WTC11 (cell line): ENCODE measurements around the gene OSBPL5. TPM values are rescaled to one million over a fixed set of nuclear protein-coding genes. Genes with fewer than 3 reads are reported as not detected.

Source experiments
- ATAC-seq: fragments of 200-7000 bp; cut with Tn5 transposase; 2 replicates; pipeline ENCODE4 v1.10.0; 2021; ENCODE audit warnings: mild to moderate bottlenecking, moderate library complexity
- CTCF ChIA-PET: fragments of 300-600 bp; sonication (Branson Sonifier 250); formaldehyde crosslinking; loops from one replicate; lab custom pipeline; 2021; ENCODE audit warnings: antibody characterized with exemption; lab: Charles Lee
- POLR2A ChIA-PET: fragments of 350-600 bp; sonication (Branson Sonifier 250); formaldehyde crosslinking; loops from one replicate; lab custom pipeline; 2021; ENCODE audit warnings: antibody characterized with exemption; lab: Charles Lee
- DNase-seq: peaks from one replicate; pipeline ENCODE4 v3.0.0; 2021; ENCODE audit warnings: low spot score
- H3K27ac Mint-ChIP-seq: 2 replicates; pipeline ENCODE4 v1.8.0; 2021; ENCODE audit warnings: mixed read lengths
- H3K27me3 Mint-ChIP-seq: 2 replicates; pipeline ENCODE4 v1.8.0; 2021; ENCODE audit warnings: low read depth, mild to moderate bottlenecking, moderate library complexity, mixed read lengths
- H3K36me3 Mint-ChIP-seq: 2 replicates; pipeline ENCODE4 v1.8.0; 2021; ENCODE audit warnings: mixed read lengths
- H3K4me1 Mint-ChIP-seq: 2 replicates; pipeline ENCODE4 v1.8.0; 2022; ENCODE audit warnings: mixed read lengths
- H3K4me3 Mint-ChIP-seq: 2 replicates; pipeline ENCODE4 v1.8.0; 2021; ENCODE audit warnings: mild to moderate bottlenecking, moderate library complexity, mixed read lengths
- H3K9me3 Mint-ChIP-seq: 2 replicates; pipeline ENCODE4 v1.8.0; 2021; ENCODE audit warnings: mixed read lengths
- CREB1 ChIP-seq: sonication (generic); formaldehyde crosslinking; IDR thresholded peaks from 2 replicates; pipeline ENCODE4 v1.8.0; 2023; ENCODE audit warnings: mild to moderate bottlenecking, missing genetic modification reagents
- CREM ChIP-seq: sonication (generic); formaldehyde crosslinking; IDR thresholded peaks from 2 replicates; pipeline ENCODE4 v1.8.1; 2022; ENCODE audit warnings: mild to moderate bottlenecking, missing genetic modification reagents, moderate library complexity
- ESRRA ChIP-seq: sonication (generic); formaldehyde crosslinking; IDR thresholded peaks from 2 replicates; pipeline ENCODE4 v1.8.1; 2022; ENCODE audit warnings: mild to moderate bottlenecking, missing genetic modification reagents, borderline replicate concordance
- ETV6 ChIP-seq: sonication (generic); formaldehyde crosslinking; IDR thresholded peaks from 2 replicates; pipeline ENCODE4 v1.8.1; 2022; ENCODE audit warnings: mild to moderate bottlenecking, missing genetic modification reagents
- IRF1 ChIP-seq: sonication (generic); formaldehyde crosslinking; IDR thresholded peaks from 2 replicates; pipeline ENCODE4 v1.8.0; 2023; ENCODE audit warnings: missing genetic modification reagents
- TEAD4 ChIP-seq: sonication (generic); formaldehyde crosslinking; IDR thresholded peaks from 2 replicates; pipeline ENCODE4 v1.8.0; 2022; ENCODE audit warnings: mild to moderate bottlenecking, missing genetic modification reagents
- USF1 ChIP-seq: sonication (generic); formaldehyde crosslinking; IDR thresholded peaks from 2 replicates; pipeline ENCODE4 v1.8.0; 2022; ENCODE audit warnings: mild to moderate bottlenecking, missing genetic modification reagents
- ZNF232 ChIP-seq: sonication (generic); formaldehyde crosslinking; IDR thresholded peaks from 2 replicates; pipeline ENCODE4 v1.8.0; 2022; ENCODE audit warnings: mild to moderate bottlenecking, missing genetic modification reagents
- ZNF281 ChIP-seq: sonication (generic); formaldehyde crosslinking; IDR thresholded peaks from 2 replicates; pipeline ENCODE4 v1.8.0; 2023; ENCODE audit warnings: mild to moderate bottlenecking, missing genetic modification reagents
- ZNF317 ChIP-seq: sonication (generic); formaldehyde crosslinking; IDR thresholded peaks from 2 replicates; pipeline ENCODE4 v1.8.1; 2023; ENCODE audit warnings: low read depth, mild to moderate bottlenecking, moderate library complexity, missing genetic modification reagents, borderline replicate concordance
- ZNF416 ChIP-seq: fragments of 250-450 bp; sonication (Bioruptor Pico); IDR thresholded peaks from 2 replicates; pipeline ENCODE4 v1.9.0; 2021; ENCODE audit warnings: mild to moderate bottlenecking, inconsistent platforms
- total RNA-seq: library from RNA; stranded (reverse); gene quantifications from 3 replicates; pipeline ENCODE4 v1.2.3, GENCODE V29; 2021
- TF ChIP-seq, protein P1 (sequence below): sonication (generic); formaldehyde crosslinking; IDR thresholded peaks from 2 replicates; pipeline ENCODE4 v1.8.1; 2022; ENCODE audit warnings: missing genetic modification reagents, borderline replicate concordance
- TF ChIP-seq, protein P2 (sequence below): fragments of 250-450 bp; sonication (Bioruptor Pico); IDR thresholded peaks from 2 replicates; pipeline ENCODE4 v1.9.0; 2021; ENCODE audit warnings: moderate library complexity, mild to moderate bottlenecking, inconsistent platforms, borderline replicate concordance

OSBPL5 gene
- total RNA-seq, 1 experiment from 2014 or later: 17.7 TPM

DNA sequence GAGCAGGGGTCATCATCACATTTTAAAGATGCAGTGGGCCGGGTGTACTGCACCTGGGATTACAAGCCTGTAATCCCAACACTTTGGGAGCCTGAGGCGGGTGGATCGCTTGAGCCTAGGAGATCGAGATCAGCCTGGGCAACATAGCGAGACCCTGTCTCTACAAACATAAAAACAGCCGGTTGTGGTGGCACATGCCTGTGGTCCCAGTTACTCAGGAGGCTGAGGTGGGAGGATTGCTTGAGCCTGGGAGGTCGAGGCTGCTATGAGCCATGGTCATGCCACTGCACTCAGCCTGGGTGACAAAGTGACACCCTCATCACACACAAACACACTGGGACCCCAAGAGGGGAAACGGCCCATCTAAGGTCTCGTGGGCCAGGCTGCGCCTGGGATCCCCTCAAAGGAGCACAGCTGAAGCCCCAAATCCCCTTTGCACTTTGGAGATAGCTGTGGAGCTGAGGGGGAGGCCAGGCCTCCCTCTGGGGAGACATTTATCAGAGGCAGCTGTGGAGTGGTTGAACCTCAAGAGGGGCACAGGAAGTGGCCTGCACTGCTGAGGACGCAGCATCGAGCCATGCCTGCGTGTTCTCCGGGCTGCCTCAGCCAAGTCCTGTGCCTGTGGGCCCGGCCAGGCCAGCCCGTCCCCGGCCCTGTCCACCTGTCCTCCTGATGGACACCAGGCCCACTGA lies 27.5 kb downstream of the OSBPL5 start:
- TF ChIP-seq ZNF281: no peak
- ATAC-seq (no peak), DNase-seq (no peak)
- ChIA-PET CTCF (interaction anchor here (0.5 to 2.6 kb wide), 24 partner anchors 9 to 799 kb away, joined by 3 to 13 read pairs (median 5); no protein-coding TSS in a partner anchor), POLR2A (no interaction called here)
- no peak overlapping the region for H3K27ac Mint-ChIP-seq
- H3K9me3 Mint-ChIP-seq: no peaks in the 10 kb centered on the region
- 0 out of 2 replicates have a peak, but pooled peaks cover 3% of the 10 kb centered on the region for H3K4me1 Mint-ChIP-seq
- H3K4me3 Mint-ChIP-seq: no peak overlapping the region
- H3K27me3 Mint-ChIP-seq: no peaks in the 10 kb centered on the region
- no peaks in the 10 kb centered on the region for H3K36me3 Mint-ChIP-seq

DNA sequence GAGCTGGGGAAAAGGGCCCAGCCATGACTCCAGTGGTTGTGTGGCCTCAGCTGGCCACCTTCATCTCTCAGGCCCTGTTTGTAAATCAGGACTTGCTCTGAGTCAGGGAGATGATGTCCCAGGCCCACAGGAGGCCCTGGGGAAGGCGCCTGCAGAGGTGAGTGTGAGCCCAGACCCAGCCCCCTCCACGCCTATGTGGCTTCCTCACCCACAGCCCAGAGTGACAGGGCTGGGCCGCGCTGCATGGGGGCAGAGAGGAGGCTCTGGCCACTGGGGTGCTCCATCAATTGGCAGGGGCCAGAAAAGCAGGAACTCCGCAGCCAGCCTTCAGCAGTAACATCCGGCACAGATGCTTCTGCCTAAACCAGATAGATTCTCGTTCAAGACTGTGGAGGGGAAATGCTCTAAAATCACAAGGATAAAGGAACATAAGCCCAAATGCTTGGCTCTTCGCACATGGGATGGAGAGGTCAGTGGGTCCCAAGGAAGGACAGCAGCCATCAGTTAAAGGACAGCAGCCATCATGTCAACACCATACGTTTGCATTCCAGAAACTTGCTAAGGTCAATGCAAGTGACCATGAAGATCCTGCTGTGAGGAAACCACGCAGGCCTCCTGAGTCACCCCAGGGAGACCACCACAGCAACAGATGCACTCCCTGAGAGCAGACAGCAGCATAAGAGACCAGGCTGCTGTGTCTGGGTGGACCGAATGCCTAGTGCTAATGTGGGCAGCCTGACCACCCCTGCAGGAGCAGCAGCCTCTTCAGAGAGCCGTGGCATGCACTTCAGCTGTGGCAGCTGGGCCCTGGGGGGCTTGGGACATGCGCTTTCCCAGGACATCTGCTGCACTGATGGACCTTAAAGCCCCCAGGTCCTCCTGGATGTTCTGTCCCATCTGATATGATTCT lies 28.3 kb downstream of the OSBPL5 start:
- TF ChIP-seq ZNF232 (CRISPR knock-in tag): no peak
- TF ChIP-seq, protein P1, sequence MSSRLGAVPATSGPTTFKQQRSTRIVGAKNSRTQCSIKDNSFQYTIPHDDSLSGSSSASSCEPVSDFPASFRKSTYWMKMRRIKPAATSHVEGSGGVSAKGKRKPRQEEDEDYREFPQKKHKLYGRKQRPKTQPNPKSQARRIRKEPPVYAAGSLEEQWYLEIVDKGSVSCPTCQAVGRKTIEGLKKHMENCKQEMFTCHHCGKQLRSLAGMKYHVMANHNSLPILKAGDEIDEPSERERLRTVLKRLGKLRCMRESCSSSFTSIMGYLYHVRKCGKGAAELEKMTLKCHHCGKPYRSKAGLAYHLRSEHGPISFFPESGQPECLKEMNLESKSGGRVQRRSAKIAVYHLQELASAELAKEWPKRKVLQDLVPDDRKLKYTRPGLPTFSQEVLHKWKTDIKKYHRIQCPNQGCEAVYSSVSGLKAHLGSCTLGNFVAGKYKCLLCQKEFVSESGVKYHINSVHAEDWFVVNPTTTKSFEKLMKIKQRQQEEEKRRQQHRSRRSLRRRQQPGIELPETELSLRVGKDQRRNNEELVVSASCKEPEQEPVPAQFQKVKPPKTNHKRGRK (CRISPR knock-in tag): no peak
- TF ChIP-seq ZNF317 (CRISPR knock-in tag): no peak
- no peak for TF ChIP-seq ESRRA (CRISPR knock-in tag)
- TF ChIP-seq USF1 (CRISPR knock-in tag): no peak
- no peak for TF ChIP-seq ZNF416 (CRISPR knock-in tag)
- TF ChIP-seq ETV6 (CRISPR knock-in tag): no peak
- no peak for TF ChIP-seq IRF1 (CRISPR knock-in tag)
- no peak for TF ChIP-seq TEAD4 (CRISPR knock-in tag)
- TF ChIP-seq, protein P2, sequence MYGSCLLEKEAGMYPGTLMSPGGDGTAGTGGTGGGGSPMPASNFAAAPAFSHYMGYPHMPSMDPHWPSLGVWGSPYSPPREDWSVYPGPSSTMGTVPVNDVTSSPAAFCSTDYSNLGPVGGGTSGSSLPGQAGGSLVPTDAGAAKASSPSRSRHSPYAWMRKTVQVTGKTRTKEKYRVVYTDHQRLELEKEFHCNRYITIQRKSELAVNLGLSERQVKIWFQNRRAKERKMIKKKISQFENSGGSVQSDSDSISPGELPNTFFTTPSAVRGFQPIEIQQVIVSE (CRISPR knock-in tag): no peak
- TF ChIP-seq CREM (CRISPR knock-in tag): no peak
- no peak for TF ChIP-seq CREB1
- ATAC-seq (no peak), DNase-seq (no peak)
- CTCF ChIA-PET: interaction anchor here (0.6 to 2.4 kb wide), 27 partner anchors 8 to 204 kb away, joined by 3 to 21 read pairs (median 4); partner anchors contain the start of gene OSBPL5
- Mint-ChIP-seq H3K27me3 (no peaks in the 10 kb centered on the region), H3K4me3 (no peak overlapping the region), H3K36me3 (no peaks in the 10 kb centered on the region), H3K27ac (no peak overlapping the region; the same call in 1 of the 2 replicates), H3K9me3 (peaks cover 4% of the 10 kb centered on the region), H3K4me1 (0 out of 2 replicates have a peak, but pooled peaks cover 3% of the 10 kb centered on the region)
- POLR2A ChIA-PET: no interaction called here
